Left forelimb (tissue), 1 donor: ENCODE results near the gene HTRA2.

ENCODE experiments used
- DNase-seq: peaks from one replicate; pipeline ENCODE4 v3.0.0-alpha.2; 2018; ENCODE audit warnings: low spot score

Gene HTRA2

GRCh38 chr2:74515981-74516633 is 13.6 kb upstream of the HTRA2 start:
- no peak for DNase-seq

GRCh38 chr2:74516650-74517049 is 13.1 kb upstream of the HTRA2 start:
- DNase-seq, result no peak

GRCh38 chr2:74522516-74522915 is 7.2 kb upstream of the HTRA2 start:
- DNase-seq, result no peak

DNA sequence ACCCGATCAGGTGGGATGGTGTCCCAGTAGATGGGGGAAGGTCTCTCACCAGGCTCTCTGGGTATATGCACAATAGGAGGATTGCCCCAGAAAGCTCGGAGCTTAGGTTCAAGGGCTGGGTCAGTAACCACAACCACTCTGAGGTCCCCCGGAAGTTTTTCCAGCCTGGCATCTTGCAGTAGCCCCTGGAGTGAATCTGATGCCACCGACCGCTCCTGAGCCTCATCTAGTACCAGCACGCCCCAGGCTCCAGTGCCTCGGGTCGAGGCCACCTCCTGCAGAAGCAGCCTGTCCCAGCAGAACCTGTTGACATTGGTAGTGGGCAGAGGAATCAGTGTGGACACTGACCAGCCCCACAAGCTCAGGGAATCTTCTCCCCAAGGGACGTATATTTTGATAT is 5.7 kb upstream of the HTRA2 start:
- DNase-seq, result no peak

DNA sequence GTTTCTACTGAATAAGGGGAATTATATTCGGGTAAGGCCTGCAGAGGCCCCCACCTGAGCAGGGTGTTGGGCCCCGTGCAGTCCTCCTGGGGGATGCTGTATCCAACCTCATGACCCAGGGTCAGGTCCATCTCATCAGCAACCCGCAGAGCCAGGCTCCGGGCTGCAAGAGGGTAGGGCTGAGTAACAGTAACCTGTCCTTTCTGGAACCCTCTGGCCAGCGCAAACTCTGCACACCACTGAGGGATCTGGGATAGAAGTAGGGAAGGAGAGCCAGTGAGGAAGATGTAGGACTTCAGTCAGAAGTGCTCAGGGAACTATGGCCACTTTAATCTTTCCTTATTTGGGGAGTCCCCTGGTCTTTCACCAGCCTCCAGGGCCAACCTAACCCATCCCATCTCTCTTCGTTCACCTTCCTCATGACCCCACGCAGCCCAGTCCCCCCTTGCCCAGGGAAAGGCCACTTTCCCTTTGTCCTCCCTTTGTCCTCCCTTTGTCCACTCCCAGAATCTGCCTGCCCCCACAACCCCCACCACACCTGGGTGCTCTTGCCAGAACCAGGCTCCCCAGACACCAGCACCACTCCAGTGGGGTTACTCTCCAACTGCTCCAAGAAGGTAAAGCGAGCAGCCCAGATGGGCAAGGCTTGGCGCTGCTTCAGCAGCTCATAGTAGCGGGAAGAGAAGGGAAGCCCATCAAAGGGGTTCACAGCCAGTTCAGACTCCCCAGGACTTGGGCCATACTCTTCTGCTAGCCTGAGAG is 4.6 kb upstream of the HTRA2 start:
- no peak for DNase-seq

GRCh38 chr2:74525717-74526648 is 3.8 kb upstream of the HTRA2 start, which contains the start of gene DQX1:
Gene DQX1, minus strand, starts transcription at chr2:74526231. Its CDS starts 502 bp downstream, at chr2:74525729.
- no peak for DNase-seq

DNA sequence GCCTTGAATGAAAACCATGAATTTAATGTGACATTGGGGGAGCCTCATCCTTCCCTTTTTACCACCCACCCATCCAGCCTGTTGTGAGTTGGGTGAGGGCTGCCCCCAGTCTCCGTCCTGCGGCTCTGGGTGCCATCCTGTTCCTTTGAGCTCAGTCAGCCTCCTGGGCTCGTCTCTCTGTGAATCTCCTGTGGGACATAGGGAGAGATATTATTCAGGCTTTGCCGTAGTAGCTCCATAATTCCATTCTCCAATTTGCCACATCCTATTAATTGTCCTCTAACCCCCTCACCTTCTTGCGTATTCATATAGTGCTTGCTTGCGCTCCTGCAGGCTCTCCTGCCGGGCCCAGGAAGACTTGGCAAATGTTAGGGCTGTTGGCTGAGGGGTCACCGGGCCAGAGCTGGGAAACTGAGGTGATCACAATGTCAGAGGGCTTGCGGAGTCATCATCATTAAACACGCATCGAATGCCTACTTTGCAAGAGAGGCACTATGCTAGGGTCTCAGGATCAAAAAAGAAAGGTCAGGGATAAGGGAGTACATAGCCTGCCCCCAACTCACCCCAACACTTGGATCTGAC is 3.0 kb upstream of the HTRA2 start:
- no peak for DNase-seq

GRCh38 chr2:74527741-74528140 is 2.0 kb upstream of the HTRA2 start:
- DNase-seq, result no peak

DNA sequence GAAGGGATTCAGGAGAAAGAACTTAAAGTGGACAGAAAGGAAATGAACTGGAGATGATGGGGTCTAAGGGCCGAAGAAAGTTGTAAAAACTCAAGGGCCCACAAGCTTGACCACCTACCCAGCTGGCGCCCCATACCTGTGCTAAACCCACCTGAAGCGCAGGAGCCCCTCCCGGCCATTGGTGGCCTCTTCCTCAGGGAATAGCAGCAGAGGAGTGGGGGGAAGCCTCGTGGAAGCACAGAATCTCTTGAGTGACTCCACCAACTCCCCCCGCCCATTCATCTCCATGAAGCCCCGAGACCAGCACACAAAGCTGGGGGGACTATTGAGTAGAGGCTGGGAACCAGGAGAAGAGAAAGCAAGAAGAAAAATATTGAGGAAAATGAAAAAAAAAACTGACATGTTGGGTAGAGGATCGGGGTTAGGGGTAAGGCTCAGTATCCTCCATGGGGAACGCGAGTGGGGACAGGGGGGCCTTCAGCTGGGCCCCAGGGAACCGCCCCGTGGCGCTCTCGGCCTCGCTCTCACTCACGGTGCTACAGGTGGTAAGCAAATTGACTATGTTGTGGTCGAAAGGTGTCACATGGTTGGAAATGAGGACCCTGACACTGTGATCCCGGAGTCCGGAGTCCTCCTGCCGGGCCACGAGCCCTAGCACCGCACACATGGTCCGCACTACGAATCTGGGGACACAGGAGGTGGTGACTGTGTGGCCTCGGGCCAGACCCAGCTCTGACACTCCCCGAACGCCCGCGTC is 955 bp upstream of the HTRA2 start:
- DNase-seq, result no peak

- no peak for DNase-seq
These were observed 780 bp downstream of the HTRA2 start for GRCh38 chr2:74530239-74531187.

DNA sequence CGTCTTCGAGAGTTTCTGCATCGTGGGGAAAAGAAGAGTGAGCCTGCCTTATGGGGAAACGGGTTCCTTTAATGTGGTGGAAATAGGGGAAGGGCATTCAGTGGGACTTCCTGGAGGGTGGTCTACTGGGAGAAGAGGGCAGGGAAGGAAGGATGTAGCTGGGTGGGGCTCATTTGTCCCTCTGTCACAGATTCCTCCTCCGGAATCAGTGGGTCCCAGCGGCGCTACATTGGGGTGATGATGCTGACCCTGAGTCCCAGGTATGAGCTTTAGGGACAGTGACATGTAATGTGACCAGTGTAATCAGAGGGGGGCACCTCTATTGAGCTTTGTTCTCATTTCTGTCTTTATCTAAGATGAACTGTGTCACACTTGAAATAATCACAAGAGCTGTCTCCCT is 1.9 kb downstream of the HTRA2 start:
- no peak for DNase-seq

DNA sequence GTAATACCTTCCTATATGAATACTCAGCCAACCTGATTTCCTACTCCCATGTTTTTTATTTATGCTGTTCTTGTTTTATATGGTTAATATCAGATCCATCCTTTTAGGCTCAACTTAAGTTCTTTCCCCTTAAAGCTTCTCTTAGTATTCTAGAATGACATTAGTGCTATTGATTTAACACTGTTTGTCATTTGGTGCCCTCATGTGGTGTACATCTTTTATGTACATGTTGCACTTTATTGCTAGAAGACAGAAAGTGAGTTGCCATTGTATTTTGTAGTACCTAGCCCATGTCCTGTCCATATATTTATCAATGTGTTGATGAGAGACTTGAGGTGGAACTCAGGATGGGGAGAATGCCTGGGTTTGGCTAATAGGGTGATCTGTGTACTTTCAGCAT is 2.5 kb downstream of the HTRA2 start:
- no peak for DNase-seq

DNA sequence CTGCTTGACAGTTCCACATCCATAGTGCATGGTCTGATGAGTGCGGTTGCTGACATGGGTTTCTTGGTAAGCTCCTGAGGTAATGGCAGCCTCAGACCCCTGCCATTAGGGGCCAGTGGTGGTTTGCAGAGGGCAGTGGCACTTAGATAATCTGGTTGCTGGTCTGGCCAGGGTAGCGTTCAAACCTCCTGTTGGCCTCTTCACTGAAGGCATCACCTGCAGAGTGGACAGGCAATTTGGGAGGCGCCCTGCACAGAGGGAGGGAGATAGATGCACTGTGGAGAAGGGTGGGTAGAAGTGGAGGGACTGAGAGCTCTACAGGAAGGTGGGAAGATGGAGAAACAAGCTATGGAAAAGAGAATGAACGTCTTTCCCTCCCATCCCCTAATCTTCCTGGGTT is 3.7 kb downstream of the HTRA2 start:
- no peak for DNase-seq

GRCh38 chr2:74534411-74534810 is 4.7 kb downstream of the HTRA2 start:
- no peak for DNase-seq

DNA sequence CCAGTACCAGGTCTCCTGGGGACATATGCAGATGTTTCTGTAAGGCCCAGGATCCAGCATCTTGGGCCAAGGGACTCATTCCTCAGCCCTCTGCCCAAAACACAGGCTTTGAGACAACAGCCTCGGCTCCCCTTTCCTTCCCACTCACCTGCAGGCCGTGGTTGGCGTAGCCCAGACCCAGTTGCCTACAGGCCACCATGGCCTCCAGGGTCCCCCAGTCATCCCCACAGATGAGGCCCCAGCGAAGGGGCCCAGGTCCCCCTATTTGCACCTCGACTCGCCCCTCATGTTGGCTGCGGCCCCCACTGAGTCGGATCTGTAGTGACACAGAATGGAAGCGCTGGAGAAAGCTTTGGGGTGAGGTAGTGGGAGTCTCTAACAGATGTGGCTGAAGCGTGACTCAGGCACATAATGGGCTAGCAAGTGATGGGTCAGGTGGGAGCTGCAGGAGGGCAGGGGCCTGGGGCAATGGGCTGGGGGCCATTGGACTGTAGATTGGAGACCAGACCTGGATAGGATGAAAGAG is 5.8 kb downstream of the HTRA2 start:
- DNase-seq, result no peak

DNA sequence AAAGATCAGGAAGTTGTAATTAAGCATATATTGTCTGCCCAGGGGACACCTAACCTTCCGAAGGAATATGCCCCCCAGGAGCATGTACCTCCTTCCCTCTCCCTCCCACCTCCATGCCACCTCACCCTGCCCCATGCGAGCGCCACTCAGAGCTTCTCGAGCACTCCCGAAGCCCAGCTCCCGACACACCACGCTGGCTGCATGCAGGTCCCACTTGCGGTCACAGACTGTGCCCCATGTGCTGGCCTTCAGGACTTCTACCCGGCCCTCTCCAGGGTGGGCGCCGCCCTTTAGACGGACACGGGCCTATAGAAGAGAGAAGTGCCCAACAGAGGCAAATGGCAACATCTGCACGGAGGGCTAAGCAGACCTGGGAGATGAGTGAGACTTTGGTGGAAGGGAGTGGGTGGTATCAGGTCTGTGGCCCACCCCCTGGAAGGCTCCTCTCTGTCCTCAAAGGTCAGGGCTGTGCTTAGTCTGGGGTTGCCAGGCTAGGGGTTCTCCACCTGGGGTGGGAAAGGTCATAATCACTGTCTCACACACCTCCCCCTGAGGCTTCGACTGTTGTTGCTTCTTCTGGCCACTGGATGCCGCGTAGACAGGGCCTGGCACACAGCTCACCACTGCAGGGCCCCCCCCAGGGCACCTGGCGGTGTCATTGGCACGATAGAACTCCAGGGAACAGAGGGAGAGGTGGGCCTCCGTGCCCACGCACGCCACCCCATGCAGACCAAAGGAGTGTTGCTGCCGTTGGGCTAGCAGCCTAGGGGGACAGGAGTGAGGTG is 6.6 kb downstream of the HTRA2 start:
- DNase-seq, result no peak

- no peak for DNase-seq
These were observed 7.4 kb downstream of the HTRA2 start for GRCh38 chr2:74537140-74537539.

GRCh38 chr2:74538881-74539339 is 9.2 kb downstream of the HTRA2 start:
- no peak for DNase-seq

DNA sequence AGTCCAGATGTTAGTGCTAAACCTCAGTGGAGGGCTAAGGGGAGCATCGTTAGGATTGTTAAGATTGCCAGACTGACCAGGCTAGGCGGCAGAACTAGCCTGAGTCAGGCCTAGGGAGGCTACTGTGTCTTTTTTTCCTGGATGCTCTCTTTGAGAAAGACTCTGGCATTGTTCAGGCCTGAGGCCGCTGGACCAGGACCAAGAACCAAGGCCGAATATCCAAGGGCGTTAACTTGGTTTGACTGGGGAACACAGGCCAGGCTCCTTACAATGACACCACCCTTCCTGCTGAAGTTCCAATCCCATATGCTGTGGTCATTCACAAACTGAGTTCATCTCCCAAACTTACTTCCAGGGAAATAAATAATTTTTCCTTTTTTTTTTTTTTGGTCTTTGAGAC is 10.6 kb downstream of the HTRA2 start:
- no peak for DNase-seq
